ENCODE results near the gene KLHL21. TPM values are rescaled to one million over a fixed set of nuclear protein-coding genes. Genes with fewer than 3 reads are reported as not detected.

KLHL21 gene
- total RNA-seq, 1 experiment from 2014 or later = 35.9 TPM

DNA sequence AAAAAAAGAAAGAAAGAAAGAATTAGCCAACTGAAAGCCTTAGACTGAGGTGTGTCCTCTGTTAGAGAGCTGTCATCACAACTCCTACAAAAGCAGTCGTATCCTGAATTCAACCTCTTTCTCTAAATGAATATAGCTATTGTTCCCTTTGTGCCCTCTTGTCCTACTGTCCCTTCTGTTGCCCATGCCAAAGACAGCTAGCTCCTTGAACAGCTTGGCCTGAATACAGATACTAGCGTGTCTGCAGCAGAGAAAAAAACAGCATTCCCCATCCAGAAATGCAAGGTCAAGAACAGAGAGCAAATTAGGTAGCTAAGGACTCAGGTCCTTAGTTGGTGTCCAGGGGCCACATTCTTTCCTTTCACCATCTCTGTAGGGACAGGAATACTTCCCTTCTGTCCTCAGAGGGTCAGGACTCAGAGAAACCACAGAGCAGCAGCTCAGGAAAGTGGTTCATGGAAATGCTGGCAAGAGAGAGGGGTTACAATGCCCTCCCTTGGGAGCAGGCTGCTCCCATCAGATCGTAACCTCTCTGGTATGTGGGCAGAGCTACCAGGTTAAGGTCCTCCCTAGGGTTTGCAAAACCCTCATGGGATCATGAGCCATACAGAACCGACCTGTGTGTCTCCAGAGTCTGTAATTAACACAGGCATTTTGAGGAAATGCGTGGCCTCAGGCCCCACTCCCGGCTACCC, 24.7 kb downstream of the KLHL21 start:
- ATAC-seq = no peak
- intact Hi-C loops (cut with micrococcal nuclease; ENCODE audit: unreplicated experiment) = no loop called here
- POLR2A ChIA-PET = no interaction called here

DNA sequence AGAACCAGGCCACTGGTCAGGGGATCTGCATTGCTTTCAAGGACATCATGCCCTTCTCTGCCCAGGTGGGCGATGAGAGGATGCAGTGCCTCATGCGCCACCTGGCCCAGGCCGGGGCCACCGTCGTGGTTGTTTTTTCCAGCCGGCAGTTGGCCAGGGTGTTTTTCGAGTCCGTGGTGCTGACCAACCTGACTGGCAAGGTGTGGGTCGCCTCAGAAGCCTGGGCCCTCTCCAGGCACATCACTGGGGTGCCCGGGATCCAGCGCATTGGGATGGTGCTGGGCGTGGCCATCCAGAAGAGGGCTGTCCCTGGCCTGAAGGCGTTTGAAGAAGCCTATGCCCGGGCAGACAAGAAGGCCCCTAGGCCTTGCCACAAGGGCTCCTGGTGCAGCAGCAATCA, 27.9 kb downstream of the KLHL21 start:
- no peak for DNase-seq (ENCODE audit: low read depth, low spot score)
- in situ Hi-C loops (cut with HindIII; ENCODE audit: low pct_unique_long_range_greater_than_20kb, low sequenced_read_pairs) (no loop called here), intact Hi-C loops (cut with micrococcal nuclease; ENCODE audit: unreplicated experiment) (no loop called here)
- POLR2A ChIA-PET = no interaction called here
- Histone ChIP-seq H3K9me3 (ENCODE audit: control insufficient read depth, insufficient read depth, low read depth, low read length) (0 out of 2 replicates have a peak, but pooled peaks cover 4% of the 10 kb centered on the region), H3K36me3 (ENCODE audit: control insufficient read depth, insufficient read depth, low read length) (no peaks in the 10 kb centered on the region), H3K4me1 (ENCODE audit: control insufficient read depth, insufficient read depth, low read length) (peaks cover 7% of the 10 kb centered on the region), H3K4me3 (ENCODE audit: low read depth in 2 of 2, low read length in 2 of 2) (no peak overlapping the region), H3K27me3 (ENCODE audit: control insufficient read depth, insufficient read depth, low read length) (no peaks in the 10 kb centered on the region), H3K27ac (ENCODE audit: low read length) (no peak overlapping the region)
- no peak for TF ChIP-seq TCF7L2 (IDR thresholded peaks at IDR 0.05; ENCODE audit: low read depth, low read length)
- TF ChIP-seq, protein P1, sequence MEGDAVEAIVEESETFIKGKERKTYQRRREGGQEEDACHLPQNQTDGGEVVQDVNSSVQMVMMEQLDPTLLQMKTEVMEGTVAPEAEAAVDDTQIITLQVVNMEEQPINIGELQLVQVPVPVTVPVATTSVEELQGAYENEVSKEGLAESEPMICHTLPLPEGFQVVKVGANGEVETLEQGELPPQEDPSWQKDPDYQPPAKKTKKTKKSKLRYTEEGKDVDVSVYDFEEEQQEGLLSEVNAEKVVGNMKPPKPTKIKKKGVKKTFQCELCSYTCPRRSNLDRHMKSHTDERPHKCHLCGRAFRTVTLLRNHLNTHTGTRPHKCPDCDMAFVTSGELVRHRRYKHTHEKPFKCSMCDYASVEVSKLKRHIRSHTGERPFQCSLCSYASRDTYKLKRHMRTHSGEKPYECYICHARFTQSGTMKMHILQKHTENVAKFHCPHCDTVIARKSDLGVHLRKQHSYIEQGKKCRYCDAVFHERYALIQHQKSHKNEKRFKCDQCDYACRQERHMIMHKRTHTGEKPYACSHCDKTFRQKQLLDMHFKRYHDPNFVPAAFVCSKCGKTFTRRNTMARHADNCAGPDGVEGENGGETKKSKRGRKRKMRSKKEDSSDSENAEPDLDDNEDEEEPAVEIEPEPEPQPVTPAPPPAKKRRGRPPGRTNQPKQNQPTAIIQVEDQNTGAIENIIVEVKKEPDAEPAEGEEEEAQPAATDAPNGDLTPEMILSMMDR (IDR thresholded peaks at IDR 0.05) = no peak
- CTCF ChIA-PET = no interaction called here
- ATAC-seq = no peak
- BruUV-seq (replicated peaks) = no TSS peak

More for the DNA sequence above, 24.7 kb downstream of the KLHL21 start:
- H3K9me3 ChIP-seq (ENCODE audit: control insufficient read depth, insufficient read depth, low read depth, low read length) = no peaks in the 10 kb centered on the region
- no peak overlapping the region for H3K4me3 ChIP-seq (ENCODE audit: low read depth in 2 of 2, low read length in 2 of 2)
- H3K27ac ChIP-seq (ENCODE audit: low read length) = no peak overlapping the region
- H3K27me3 ChIP-seq (ENCODE audit: control insufficient read depth, insufficient read depth, low read length) = no peaks in the 10 kb centered on the region
- in situ Hi-C loops (cut with HindIII; ENCODE audit: low pct_unique_long_range_greater_than_20kb, low sequenced_read_pairs) = no loop called here
- no peak for DNase-seq (ENCODE audit: low read depth, low spot score)
- CTCF ChIA-PET = interaction anchor here (0.6 kb wide), 1 partner anchor 137 kb away, joined by 4 read pairs; no protein-coding TSS in a partner anchor
- BruUV-seq (replicated peaks) = no TSS peak
- peaks cover 7% of the 10 kb centered on the region; the same call in 1 of the 2 replicates for H3K36me3 ChIP-seq (ENCODE audit: control insufficient read depth, insufficient read depth, low read length)
- TF ChIP-seq POLR2AphosphoS5 (IDR thresholded peaks at IDR 0.05; ENCODE audit: low read depth, low read length) (no peak), SIN3A (IDR thresholded peaks at IDR 0.05; ENCODE audit: borderline replicate concordance, insufficient read depth, low read depth, low read length) (no peak), TCF7L2 (IDR thresholded peaks at IDR 0.05; ENCODE audit: low read depth, low read length) (no peak)
- TF ChIP-seq, protein P1 (IDR thresholded peaks at IDR 0.05) = no peak
- TF ChIP-seq, protein P2, sequence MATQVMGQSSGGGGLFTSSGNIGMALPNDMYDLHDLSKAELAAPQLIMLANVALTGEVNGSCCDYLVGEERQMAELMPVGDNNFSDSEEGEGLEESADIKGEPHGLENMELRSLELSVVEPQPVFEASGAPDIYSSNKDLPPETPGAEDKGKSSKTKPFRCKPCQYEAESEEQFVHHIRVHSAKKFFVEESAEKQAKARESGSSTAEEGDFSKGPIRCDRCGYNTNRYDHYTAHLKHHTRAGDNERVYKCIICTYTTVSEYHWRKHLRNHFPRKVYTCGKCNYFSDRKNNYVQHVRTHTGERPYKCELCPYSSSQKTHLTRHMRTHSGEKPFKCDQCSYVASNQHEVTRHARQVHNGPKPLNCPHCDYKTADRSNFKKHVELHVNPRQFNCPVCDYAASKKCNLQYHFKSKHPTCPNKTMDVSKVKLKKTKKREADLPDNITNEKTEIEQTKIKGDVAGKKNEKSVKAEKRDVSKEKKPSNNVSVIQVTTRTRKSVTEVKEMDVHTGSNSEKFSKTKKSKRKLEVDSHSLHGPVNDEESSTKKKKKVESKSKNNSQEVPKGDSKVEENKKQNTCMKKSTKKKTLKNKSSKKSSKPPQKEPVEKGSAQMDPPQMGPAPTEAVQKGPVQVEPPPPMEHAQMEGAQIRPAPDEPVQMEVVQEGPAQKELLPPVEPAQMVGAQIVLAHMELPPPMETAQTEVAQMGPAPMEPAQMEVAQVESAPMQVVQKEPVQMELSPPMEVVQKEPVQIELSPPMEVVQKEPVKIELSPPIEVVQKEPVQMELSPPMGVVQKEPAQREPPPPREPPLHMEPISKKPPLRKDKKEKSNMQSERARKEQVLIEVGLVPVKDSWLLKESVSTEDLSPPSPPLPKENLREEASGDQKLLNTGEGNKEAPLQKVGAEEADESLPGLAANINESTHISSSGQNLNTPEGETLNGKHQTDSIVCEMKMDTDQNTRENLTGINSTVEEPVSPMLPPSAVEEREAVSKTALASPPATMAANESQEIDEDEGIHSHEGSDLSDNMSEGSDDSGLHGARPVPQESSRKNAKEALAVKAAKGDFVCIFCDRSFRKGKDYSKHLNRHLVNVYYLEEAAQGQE (IDR thresholded peaks at IDR 0.05; ENCODE audit: insufficient read depth in 1 of 2, low read depth in 2 of 2, low read length in 1 of 2) = no peak
- peaks cover 23% of the 10 kb centered on the region for H3K4me1 ChIP-seq (ENCODE audit: control insufficient read depth, insufficient read depth, low read length)

All from Panc1 (cell line).